ENCODE results near the gene DPEP1. TPM values are rescaled to one million over a fixed set of nuclear protein-coding genes. Genes with fewer than 3 reads are reported as not detected.

The DPEP1 gene
- polyA plus RNA-seq, 3 donors = not detected

DNA sequence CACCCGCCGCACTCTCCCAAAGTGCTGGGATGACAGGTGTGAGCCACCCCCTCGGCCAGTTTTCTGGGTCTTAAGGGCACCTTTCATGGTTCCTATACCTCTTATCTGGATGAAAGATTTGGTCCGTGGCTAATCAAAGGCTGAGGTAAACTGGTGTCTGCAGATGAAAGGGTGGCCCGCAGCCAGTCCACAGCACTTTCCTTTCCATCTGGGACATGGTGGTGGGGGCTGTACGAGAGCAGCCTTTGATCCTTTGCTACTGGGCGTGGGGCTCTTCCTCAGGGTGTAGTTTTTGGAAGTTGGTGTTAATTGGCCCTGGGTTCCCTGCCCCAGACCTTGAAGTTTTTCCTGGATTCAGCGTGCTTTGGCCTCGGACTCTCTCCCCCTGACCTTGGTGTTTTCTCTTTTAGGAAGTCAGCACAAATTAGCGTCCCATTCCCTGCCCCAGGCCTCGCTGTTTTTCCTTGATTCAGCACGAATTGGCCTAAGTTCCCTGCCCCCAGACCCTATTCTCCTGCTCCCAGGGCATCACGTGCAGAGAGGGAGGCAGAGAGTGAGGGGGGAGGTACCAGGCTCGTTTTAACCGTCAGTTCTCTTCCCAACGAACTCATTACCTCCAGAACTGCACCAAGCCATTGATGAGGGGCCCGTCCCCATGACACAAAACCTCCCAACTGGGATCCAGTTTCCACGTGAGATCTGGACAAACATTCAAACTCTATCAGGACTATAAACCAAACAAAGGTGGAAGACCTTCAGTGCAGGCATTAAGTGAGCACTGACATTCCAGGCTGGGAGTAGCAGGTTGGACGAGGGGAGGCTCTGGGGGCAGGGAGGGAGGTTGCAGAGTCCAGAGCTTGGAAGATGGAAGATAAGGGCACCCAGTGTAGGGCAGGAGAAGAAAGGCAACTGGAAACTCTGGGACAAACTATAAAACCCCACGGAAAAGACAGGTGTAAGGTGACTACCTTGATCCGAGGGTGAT is 11.6 kb downstream of the DPEP1 start:
- H3K4me3 Mint-ChIP-seq = peak overlapping the region in 1 of 2 donors; percentile 8
- Histone ChIP-seq H3K79me2 (ENCODE audit: insufficient read depth, low read length) (no peaks in the 10 kb centered on the region), H4K20me1 (ENCODE audit: insufficient read depth, low read length) (no peaks in the 10 kb centered on the region), H2AFZ (ENCODE audit: insufficient read depth, low read depth, low read length, poor library complexity, severe bottlenecking) (no peak overlapping the region), H3K4me2 (replicated peaks; ENCODE audit: extremely low read depth, low read length, poor library complexity, severe bottlenecking) (no peak overlapping the region), H3K27ac (ENCODE audit: low read depth in 1 of 2, low read length in 2 of 2) (no peak overlapping the region), H3K36me3 (replicated peaks in 1 of 2; ENCODE audit: control insufficient read depth in 1 of 2, insufficient read depth in 2 of 2, low read length in 2 of 2) (no peaks in the 10 kb centered on the region), H3K9ac (ENCODE audit: insufficient read depth, low read length, poor library complexity, severe bottlenecking) (no peak overlapping the region), H3K4me1 (ENCODE audit: control insufficient read depth in 1 of 2, insufficient read depth in 2 of 2, low read length in 2 of 2) (no peaks in the 10 kb centered on the region), H3K27me3 (ENCODE audit: control insufficient read depth in 2 of 2, insufficient read depth in 2 of 2, low read length in 2 of 2) (peaks cover 0 to 16% of the 10 kb centered on the region in 2 donors), H3K4me3 (replicated peaks in 1 of 3; ENCODE audit: low read depth in 2 of 3, low read length in 3 of 3) (no peak overlapping the region), H3K9me3 (replicated peaks in 1 of 2; ENCODE audit: control insufficient read depth in 1 of 2, insufficient read depth in 1 of 2, low read length in 2 of 2) (peaks cover 0 to 6% of the 10 kb centered on the region in 2 donors)
- peaks cover under 1 to 8% (median 2%) of the 10 kb centered on the region in 7 donors for H3K9me3 Mint-ChIP-seq
- H3K27ac Mint-ChIP-seq = no peak overlapping the region
- WGBS (ENCODE audit: insufficient coverage) = 90% methylated on average over 9 of the region's 21 CpGs
- TF ChIP-seq CTCF (IDR thresholded peaks at IDR 0.05) = no peak
- no peaks in the 10 kb centered on the region for H3K36me3 Mint-ChIP-seq
- DNase-seq = no peak
- peaks cover 7% of the 10 kb centered on the region for H3K4me1 Mint-ChIP-seq
- H3K27me3 Mint-ChIP-seq (ENCODE audit: low read depth in 3 of 3) = peaks cover 11 to 27% (median 15%) of the 10 kb centered on the region in 3 donors
- intact Hi-C loops (cut with micrococcal nuclease) = no loop called here

GRCh38 chr16:89629827-89630610 is 16.6 kb downstream of the DPEP1 start:
- H3K4me1 ChIP-seq (ENCODE audit: control insufficient read depth in 1 of 2, insufficient read depth in 2 of 2, low read length in 2 of 2) = no peaks in the 10 kb centered on the region
- H3K27me3 ChIP-seq (ENCODE audit: control insufficient read depth in 2 of 2, insufficient read depth in 2 of 2, low read length in 2 of 2) = peaks cover 0 to under 1% of the 10 kb centered on the region in 2 donors
- Mint-ChIP-seq H3K27ac (no peak overlapping the region), H3K9me3 (peaks cover 11 to 25% (median 14%) of the 10 kb centered on the region in 7 donors), H3K4me1 (peaks cover 7% of the 10 kb centered on the region), H3K4me3 (no peak overlapping the region), H3K36me3 (no peaks in the 10 kb centered on the region), H3K27me3 (ENCODE audit: low read depth in 3 of 3) (peaks cover 2 to 14% (median 8%) of the 10 kb centered on the region in 3 donors)
- H3K9ac ChIP-seq (ENCODE audit: insufficient read depth, low read length, poor library complexity, severe bottlenecking) = no peak overlapping the region
- no peak overlapping the region for H3K4me3 ChIP-seq (replicated peaks in 1 of 3; ENCODE audit: low read depth in 2 of 3, low read length in 3 of 3)
- no peaks in the 10 kb centered on the region for H4K20me1 ChIP-seq (ENCODE audit: insufficient read depth, low read length)
- no peak overlapping the region for H3K4me2 ChIP-seq (replicated peaks; ENCODE audit: extremely low read depth, low read length, poor library complexity, severe bottlenecking)
- H3K27ac ChIP-seq (ENCODE audit: low read depth in 1 of 2, low read length in 2 of 2) = no peak overlapping the region
- no peaks in the 10 kb centered on the region for H3K36me3 ChIP-seq (replicated peaks in 1 of 2; ENCODE audit: control insufficient read depth in 1 of 2, insufficient read depth in 2 of 2, low read length in 2 of 2)
- intact Hi-C loops (cut with micrococcal nuclease) = no loop called here
- H2AFZ ChIP-seq (ENCODE audit: insufficient read depth, low read depth, low read length, poor library complexity, severe bottlenecking) = no peak overlapping the region
- WGBS (ENCODE audit: insufficient coverage) = 95% methylated on average over 8 of the region's 17 CpGs
- no peaks in the 10 kb centered on the region for H3K79me2 ChIP-seq (ENCODE audit: insufficient read depth, low read length)
- no peak for DNase-seq
- peaks cover 14 to 27% of the 10 kb centered on the region in 2 donors for H3K9me3 ChIP-seq (replicated peaks in 1 of 2; ENCODE audit: control insufficient read depth in 1 of 2, insufficient read depth in 1 of 2, low read length in 2 of 2)
- no peak for TF ChIP-seq CTCF (IDR thresholded peaks at IDR 0.05)

Data from CD14-positive monocyte (primary cell).